ENCODE measurements around the gene DHRSX.

The DHRSX gene, protein sequence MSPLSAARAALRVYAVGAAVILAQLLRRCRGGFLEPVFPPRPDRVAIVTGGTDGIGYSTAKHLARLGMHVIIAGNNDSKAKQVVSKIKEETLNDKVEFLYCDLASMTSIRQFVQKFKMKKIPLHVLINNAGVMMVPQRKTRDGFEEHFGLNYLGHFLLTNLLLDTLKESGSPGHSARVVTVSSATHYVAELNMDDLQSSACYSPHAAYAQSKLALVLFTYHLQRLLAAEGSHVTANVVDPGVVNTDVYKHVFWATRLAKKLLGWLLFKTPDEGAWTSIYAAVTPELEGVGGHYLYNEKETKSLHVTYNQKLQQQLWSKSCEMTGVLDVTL

DNA sequence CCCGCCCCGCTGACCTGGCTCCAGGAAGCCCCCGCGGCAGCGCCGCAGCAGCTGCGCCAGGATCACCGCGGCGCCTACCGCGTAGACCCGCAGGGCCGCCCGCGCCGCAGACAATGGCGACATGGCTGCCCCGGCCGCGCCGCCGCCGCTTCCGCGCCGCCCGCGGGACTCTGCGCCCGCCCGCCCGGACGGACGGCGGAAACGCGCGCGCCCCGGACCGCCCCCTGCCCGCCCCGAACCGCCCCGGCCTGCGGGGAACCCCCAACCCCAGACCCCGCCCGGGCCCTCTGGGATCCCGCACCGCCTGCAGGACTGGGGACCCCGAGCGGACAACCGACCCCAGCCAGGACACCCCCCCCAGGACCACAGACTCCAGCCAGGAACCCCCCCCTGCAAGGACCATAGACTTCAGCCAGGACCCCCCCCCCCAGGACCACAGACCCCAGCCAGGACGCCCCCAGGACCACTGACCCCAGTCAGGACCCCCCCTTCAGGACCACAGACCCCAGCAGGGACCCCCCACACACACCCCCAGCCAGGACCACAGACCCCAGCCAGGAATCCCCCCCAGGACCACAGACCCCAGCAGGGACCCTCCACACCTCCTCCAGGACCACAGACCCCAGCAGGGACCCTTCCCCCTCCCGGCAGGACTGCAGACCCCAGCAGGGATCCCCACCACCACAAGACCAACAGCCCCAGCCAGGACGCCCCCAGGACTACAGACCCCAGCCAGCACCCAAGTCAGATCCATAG is at the start of gene DHRSX, which contains the start of gene ZBED1:
DHRSX (minus strand) TSS at position 174 of the 756 bp plus-strand sequence; CDS start at position 123, 51 bp downstream.
ZBED1 (minus strand) TSS at position 174 of the 756 bp plus-strand sequence. CDS start 10,257 bp downstream, outside the sequence.
- WGBS (ENCODE audit: insufficient coverage, insufficient read length), result no CpG with 5 or more reads among the region's 57 CpGs
- Histone ChIP-seq H3K27me3 (ENCODE audit: control insufficient read depth, insufficient read depth, low read length) (no peaks in the 10 kb centered on the region), H3K36me3 (ENCODE audit: control insufficient read depth, insufficient read depth, low read length) (no peaks in the 10 kb centered on the region), H3K27ac (ENCODE audit: low read length) (no peak within 1 kb of the TSS), H3K9me3 (ENCODE audit: control insufficient read depth, insufficient read depth, low read length) (no peaks in the 10 kb centered on the region), H3K4me1 (ENCODE audit: control insufficient read depth, insufficient read depth, low read length) (peaks cover 3% of the 10 kb centered on the region; the same call in 1 of the 2 replicates), H3K4me3 (ENCODE audit: low read length) (peak within 1 kb of the TSS; percentile 74; the same call in 1 of the 2 replicates)
- DNase-seq (ENCODE audit: low read depth, low spot score), result no peak

DNA sequence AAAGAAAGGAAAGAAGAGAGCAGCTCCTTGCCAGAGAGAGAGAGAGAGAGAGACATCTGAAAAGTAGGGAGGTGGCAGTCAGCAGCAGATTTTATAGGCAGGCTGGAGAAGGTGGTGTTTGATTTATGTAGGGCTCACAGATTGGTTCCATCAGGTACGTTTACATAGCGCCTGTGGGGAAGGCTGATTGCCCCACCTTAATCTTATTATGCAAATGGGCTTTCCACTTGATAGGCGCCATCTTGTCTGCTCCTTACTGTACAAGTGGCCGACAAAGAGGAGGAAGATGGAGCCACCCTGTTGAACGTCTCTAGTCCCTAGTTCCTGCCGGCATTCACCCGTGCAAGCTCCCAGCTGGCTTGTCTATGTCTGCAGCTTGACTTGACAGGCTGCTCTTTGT is 49.1 kb upstream of the DHRSX start:
- Histone ChIP-seq H3K4me3 (ENCODE audit: low read length) (no peak overlapping the region), H3K9me3 (ENCODE audit: control insufficient read depth, insufficient read depth, low read length) (no peaks in the 10 kb centered on the region), H3K36me3 (ENCODE audit: control insufficient read depth, insufficient read depth, low read length) (no peaks in the 10 kb centered on the region), H3K4me1 (ENCODE audit: control insufficient read depth, insufficient read depth, low read length) (peaks cover 2% of the 10 kb centered on the region; the same call in 1 of the 2 replicates), H3K27ac (ENCODE audit: low read length) (no peak overlapping the region), H3K27me3 (ENCODE audit: control insufficient read depth, insufficient read depth, low read length) (no peaks in the 10 kb centered on the region)
- no peak for DNase-seq (ENCODE audit: low read depth, low spot score)
- WGBS (ENCODE audit: insufficient coverage, insufficient read length), result no CpG with 5 or more reads among the region's 7 CpGs

DNA sequence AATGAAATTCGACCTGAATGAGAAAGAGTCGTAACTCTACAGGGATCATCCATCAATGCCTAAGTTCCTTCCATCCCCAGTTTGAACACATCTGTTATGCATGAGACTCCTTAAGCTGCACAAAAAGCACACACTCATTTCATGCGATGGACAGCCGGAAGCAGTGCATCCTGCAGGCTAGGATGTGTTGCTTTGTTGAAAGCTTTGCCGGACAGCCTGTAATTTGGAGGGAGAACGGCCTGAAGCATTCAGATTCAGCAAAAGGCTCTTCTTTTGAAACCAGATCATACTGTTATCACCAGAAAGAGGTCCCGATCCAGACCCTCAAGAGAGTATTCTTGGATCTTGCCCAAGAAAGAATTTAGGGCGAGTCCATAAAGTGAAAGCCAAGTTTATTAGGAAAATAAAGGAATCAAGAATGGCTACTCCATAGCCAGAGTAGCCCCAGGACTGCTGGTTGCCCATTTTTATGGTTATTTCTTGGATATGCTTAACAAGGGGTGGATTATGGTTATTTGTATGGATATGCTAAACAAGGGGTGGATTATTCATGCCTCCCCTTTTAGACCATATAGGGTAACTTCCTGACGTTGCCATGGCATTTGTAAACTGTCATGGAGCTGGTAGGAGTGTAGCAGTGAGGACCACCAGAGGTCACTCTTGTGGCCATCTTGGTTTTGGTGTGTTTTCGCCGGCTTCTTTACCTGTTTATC is 48.1 kb upstream of the DHRSX start:
- WGBS (ENCODE audit: insufficient coverage, insufficient read length), result no CpG with 5 or more reads among the region's 11 CpGs
- H3K27me3 ChIP-seq (ENCODE audit: control insufficient read depth, insufficient read depth, low read length), result no peaks in the 10 kb centered on the region

DNA sequence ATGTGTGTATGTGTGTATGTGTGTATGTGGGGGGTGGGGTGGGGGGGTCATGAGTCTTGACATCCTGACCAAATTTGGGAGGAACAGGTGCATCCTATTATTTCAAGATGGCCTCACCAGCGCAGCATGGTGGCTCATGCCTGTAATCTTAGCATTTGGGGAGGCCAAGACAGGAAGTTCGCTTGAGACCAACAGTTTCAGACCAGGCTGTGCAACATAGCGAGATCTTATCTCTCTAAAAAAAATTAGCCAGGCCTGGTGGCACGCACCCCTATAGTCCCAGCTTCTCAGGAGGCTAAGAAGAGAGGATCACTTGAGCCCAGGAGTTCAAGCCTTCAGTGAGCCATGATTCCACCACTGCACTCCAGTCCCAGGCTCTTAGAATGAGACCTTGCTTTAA is 47.0 kb upstream of the DHRSX start:
- Histone ChIP-seq H3K36me3 (ENCODE audit: control insufficient read depth, insufficient read depth, low read length) (no peaks in the 10 kb centered on the region), H3K27ac (ENCODE audit: low read length) (no peak overlapping the region), H3K4me3 (ENCODE audit: low read length) (no peak overlapping the region), H3K4me1 (ENCODE audit: control insufficient read depth, insufficient read depth, low read length) (peaks cover 2% of the 10 kb centered on the region; the same call in 1 of the 2 replicates), H3K27me3 (ENCODE audit: control insufficient read depth, insufficient read depth, low read length) (no peaks in the 10 kb centered on the region), H3K9me3 (ENCODE audit: control insufficient read depth, insufficient read depth, low read length) (no peaks in the 10 kb centered on the region)
- no CpG with 5 or more reads among the region's 4 CpGs for WGBS (ENCODE audit: insufficient coverage, insufficient read length)
- no peak for DNase-seq (ENCODE audit: low read depth, low spot score)

More for the DNA sequence above, 48.1 kb upstream of the DHRSX start:
- no peaks in the 10 kb centered on the region for H3K36me3 ChIP-seq (ENCODE audit: control insufficient read depth, insufficient read depth, low read length)
- peaks cover 2% of the 10 kb centered on the region; the same call in 1 of the 2 replicates for H3K4me1 ChIP-seq (ENCODE audit: control insufficient read depth, insufficient read depth, low read length)
- H3K4me3 ChIP-seq (ENCODE audit: low read length), result no peak overlapping the region
- H3K9me3 ChIP-seq (ENCODE audit: control insufficient read depth, insufficient read depth, low read length), result no peaks in the 10 kb centered on the region
- DNase-seq (ENCODE audit: low read depth, low spot score), result no peak
- H3K27ac ChIP-seq (ENCODE audit: low read length), result peak overlapping the region; percentile 61

DNA sequence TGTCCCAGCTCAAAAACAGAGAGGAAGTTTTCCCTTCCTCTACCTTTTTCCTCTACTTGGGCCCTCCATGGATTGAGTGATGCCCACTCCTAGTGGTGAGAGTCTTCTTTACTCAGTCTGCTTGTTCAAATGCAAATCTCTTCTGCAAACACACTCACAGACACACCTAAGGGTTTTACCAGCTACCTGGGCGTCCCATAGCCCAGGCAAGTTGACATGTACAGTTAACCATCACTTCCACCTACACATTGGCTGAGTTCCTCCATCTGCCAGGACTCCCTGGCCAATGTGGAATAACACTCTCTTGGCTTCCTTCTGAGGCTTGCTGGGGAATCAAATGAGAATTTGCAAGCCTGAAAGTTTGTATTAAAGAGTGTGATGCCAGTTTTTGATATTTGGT is 45.7 kb upstream of the DHRSX start:
- Histone ChIP-seq H3K9me3 (ENCODE audit: control insufficient read depth, insufficient read depth, low read length) (no peaks in the 10 kb centered on the region), H3K27me3 (ENCODE audit: control insufficient read depth, insufficient read depth, low read length) (no peaks in the 10 kb centered on the region), H3K27ac (ENCODE audit: low read length) (no peak overlapping the region), H3K4me1 (ENCODE audit: control insufficient read depth, insufficient read depth, low read length) (peaks cover 2% of the 10 kb centered on the region; the same call in 1 of the 2 replicates), H3K4me3 (ENCODE audit: low read length) (no peak overlapping the region), H3K36me3 (ENCODE audit: control insufficient read depth, insufficient read depth, low read length) (no peaks in the 10 kb centered on the region)
- no peak for DNase-seq (ENCODE audit: low read depth, low spot score)
- no CpG with 5 or more reads among the region's 1 CpG for WGBS (ENCODE audit: insufficient coverage, insufficient read length)

DNA sequence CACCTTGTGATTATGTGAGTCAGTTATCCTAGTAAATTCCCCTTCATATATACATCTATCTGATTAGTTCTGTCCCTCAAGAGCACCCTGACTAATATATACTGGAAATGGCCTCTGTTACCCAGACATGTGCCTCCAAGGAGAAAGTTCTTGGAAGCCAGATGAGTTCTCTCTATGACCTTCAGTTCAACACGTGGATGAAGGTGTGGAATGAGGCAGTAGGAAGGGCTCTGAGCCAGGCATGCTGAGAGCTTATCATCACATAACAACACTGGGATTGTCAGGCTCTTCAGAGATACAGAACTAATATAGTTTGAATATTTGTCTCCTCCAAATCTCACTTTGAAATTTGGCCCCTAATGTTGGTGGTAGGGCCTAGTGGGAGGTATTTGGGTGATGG is 44.4 kb upstream of the DHRSX start:
- Histone ChIP-seq H3K9me3 (ENCODE audit: control insufficient read depth, insufficient read depth, low read length) (no peaks in the 10 kb centered on the region), H3K36me3 (ENCODE audit: control insufficient read depth, insufficient read depth, low read length) (no peaks in the 10 kb centered on the region), H3K4me1 (ENCODE audit: control insufficient read depth, insufficient read depth, low read length) (peaks cover 2% of the 10 kb centered on the region; the same call in 1 of the 2 replicates), H3K4me3 (ENCODE audit: low read length) (no peak overlapping the region), H3K27me3 (ENCODE audit: control insufficient read depth, insufficient read depth, low read length) (no peaks in the 10 kb centered on the region), H3K27ac (ENCODE audit: low read length) (no peak overlapping the region)
- DNase-seq (ENCODE audit: low read depth, low spot score), result no peak
- WGBS (ENCODE audit: insufficient coverage, insufficient read length), result no CpG with 5 or more reads among the region's 1 CpG

DNA sequence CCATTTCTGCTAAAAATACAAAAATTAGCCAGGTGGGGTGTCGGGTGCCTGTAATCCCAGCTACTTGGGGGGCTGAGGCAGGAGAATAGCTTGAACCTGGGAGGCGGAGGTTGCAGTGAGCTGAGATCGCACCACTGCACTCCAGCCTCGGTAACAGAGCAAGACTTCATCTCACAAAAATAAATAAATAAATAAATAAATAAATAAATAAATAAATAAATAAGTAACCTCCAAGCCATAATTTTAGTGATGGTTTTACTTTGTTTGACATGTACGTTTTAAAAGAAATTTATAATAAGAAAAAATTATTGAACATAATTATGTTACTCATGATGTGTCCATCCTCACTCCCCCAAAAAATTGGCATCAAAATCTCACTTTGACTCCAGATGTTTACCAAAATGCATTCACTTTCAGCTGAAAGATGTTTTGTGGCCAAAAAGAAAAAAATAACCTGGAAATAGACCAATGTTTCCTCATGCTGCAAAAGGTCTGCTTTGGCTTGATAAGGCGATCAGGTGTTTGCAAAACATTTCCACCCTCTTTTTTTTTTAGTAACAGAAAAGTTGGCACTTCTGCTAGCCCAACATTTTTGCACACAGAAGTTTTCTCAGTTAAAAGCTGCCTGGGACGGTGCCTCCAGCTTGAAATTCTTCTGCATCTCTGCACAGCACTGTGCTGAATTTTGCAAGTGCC is 42.2 kb upstream of the DHRSX start:
- Histone ChIP-seq H3K4me1 (ENCODE audit: control insufficient read depth, insufficient read depth, low read length) (no peaks in the 10 kb centered on the region), H3K36me3 (ENCODE audit: control insufficient read depth, insufficient read depth, low read length) (no peaks in the 10 kb centered on the region), H3K4me3 (ENCODE audit: low read length) (no peak overlapping the region), H3K27me3 (ENCODE audit: control insufficient read depth, insufficient read depth, low read length) (no peaks in the 10 kb centered on the region), H3K9me3 (ENCODE audit: control insufficient read depth, insufficient read depth, low read length) (no peaks in the 10 kb centered on the region), H3K27ac (ENCODE audit: low read length) (no peak overlapping the region)
- no CpG with 5 or more reads among the region's 7 CpGs for WGBS (ENCODE audit: insufficient coverage, insufficient read length)
- DNase-seq (ENCODE audit: low read depth, low spot score), result no peak

DNA sequence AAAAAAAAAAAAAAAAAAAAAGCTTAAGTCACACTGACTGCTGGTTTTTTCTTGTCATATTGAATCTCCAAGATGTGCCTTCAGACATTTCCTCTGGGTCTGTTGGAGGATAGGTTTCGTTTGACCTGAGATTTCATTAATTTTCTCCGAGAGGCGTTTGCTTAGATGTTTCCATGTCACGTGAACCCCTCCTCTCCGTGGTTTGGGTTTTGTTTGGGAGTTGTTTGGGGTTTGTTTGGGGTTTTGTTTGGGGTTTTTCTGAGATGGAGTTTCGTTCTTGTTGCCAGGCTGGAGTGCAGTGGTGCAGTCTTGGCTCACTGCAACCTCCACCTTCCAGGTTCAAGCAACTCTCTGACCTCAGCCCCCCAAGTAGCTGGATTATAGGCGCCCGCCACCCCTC is 40.8 kb upstream of the DHRSX start:
- no CpG with 5 or more reads among the region's 8 CpGs for WGBS (ENCODE audit: insufficient coverage, insufficient read length)
- Histone ChIP-seq H3K27me3 (ENCODE audit: control insufficient read depth, insufficient read depth, low read length) (no peaks in the 10 kb centered on the region), H3K4me3 (ENCODE audit: low read length) (no peak overlapping the region), H3K27ac (ENCODE audit: low read length) (no peak overlapping the region), H3K36me3 (ENCODE audit: control insufficient read depth, insufficient read depth, low read length) (no peaks in the 10 kb centered on the region), H3K4me1 (ENCODE audit: control insufficient read depth, insufficient read depth, low read length) (no peaks in the 10 kb centered on the region), H3K9me3 (ENCODE audit: control insufficient read depth, insufficient read depth, low read length) (no peaks in the 10 kb centered on the region)
- no peak for DNase-seq (ENCODE audit: low read depth, low spot score)

DNA sequence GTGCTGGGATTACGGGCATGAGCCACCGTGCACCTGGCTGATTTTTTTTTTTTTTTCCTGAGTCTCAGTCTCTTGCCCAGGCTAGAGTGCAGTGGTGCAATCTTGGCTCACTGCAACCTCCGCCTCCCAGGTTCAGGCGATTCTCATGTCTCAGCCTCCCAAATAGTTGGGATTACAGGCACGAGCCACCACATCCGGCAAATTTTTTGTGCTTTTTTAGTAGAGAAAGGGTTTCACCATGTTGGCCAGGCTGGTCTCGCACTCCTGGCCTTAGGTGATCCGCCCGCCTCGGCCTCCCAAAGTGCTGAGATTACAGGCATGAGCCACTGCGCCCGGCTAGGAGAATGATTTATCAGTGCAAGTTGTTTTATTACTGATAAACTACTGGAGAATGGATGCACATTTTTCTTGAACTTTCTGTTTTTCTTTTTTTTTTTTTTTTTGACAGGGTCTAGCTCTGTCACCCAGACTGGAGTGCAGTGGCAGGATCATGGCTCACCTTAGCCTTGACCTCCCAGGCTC is 39.7 kb upstream of the DHRSX start:
- WGBS (ENCODE audit: insufficient coverage, insufficient read length), result no CpG with 5 or more reads among the region's 12 CpGs
- no peak for DNase-seq (ENCODE audit: low read depth, low spot score)
- no peaks in the 10 kb centered on the region for H3K27me3 ChIP-seq (ENCODE audit: control insufficient read depth, insufficient read depth, low read length)
- H3K4me1 ChIP-seq (ENCODE audit: control insufficient read depth, insufficient read depth, low read length), result no peaks in the 10 kb centered on the region
- no peak overlapping the region for H3K4me3 ChIP-seq (ENCODE audit: low read length)
- no peaks in the 10 kb centered on the region for H3K9me3 ChIP-seq (ENCODE audit: control insufficient read depth, insufficient read depth, low read length)
- no peaks in the 10 kb centered on the region for H3K36me3 ChIP-seq (ENCODE audit: control insufficient read depth, insufficient read depth, low read length)
- H3K27ac ChIP-seq (ENCODE audit: low read length), result no peak overlapping the region

Data from iPS DF 6.9 (cell line).